Mucosa of descending colon (tissue), 3 donors: ENCODE data around the gene TTLL9. TPM values are rescaled to one million over a fixed set of nuclear protein-coding genes. Genes with fewer than 3 reads are reported as not detected.

Experiments
- ATAC-seq: fragments of 200-7000 bp; cut with Tn5 transposase; one replicate; pipeline ENCODE4 v1.9.1; 2020; ENCODE audit warnings: mild to moderate bottlenecking, moderate library complexity
- DNase-seq, 3 donors: peaks; one replicate each; pipeline ENCODE4 v3.0.0-alpha.2; 2020
- H3K36me3 ChIP-seq: fragments of 200-600 bp; one replicate; pipeline ENCODE4 v1.8.0; 2021; ENCODE audit warnings: low read depth, mild to moderate bottlenecking
- H3K4me1 ChIP-seq: fragments of 200-600 bp; one replicate; pipeline ENCODE4 v1.8.0; 2021; ENCODE audit warnings: low read depth, mild to moderate bottlenecking
- H3K4me3 ChIP-seq: fragments of 200-600 bp; one replicate; pipeline ENCODE4 v1.8.0; 2021; ENCODE audit warnings: mild to moderate bottlenecking
- H3K9me3 ChIP-seq: fragments of 200-600 bp; one replicate; pipeline ENCODE4 v1.8.0; 2021; ENCODE audit warnings: mild to moderate bottlenecking
- intact Hi-C, 2 donors: fragments of 100-400 bp; cut with DNase I in 1 of 2; cut with micrococcal nuclease in 1 of 2; formaldehyde crosslinking; loops; one replicate each; pipeline versions ENCODE4 v1.11.0 to v1.11.1; 2022; cut with DNase I, micrococcal nuclease
- total RNA-seq, 3 donors: library from RNA; stranded (reverse); fragmentation: NEBNext Ultra II Directional in 2 of 3; extraction: Animal tissue kit (Norgen Biotek cat#: 25700) in 2 of 3; gene quantifications; one replicate each; pipeline versions ENCODE4 v1.2.1 to v1.2.4, GENCODE V29; 2021 to 2023
- TF ChIP-seq, protein P1 (sequence below): fragments of 200-600 bp; IDR thresholded peaks from one replicate; pipeline ENCODE4 v1.8.0; 2022; ENCODE audit warnings: antibody characterized with exemption, mild to moderate bottlenecking
- donor health status: DM: no; HTN: no; CAD: no; lungs with moderate emphysema.
- donor health status: DM: no; HTN: no; CAD: no.
- donor health status: DM: no; HTN: yes; CAD: no.

TTLL9 gene
- total RNA-seq, 3 donors from 2014 or later = 0.25 TPM; not detected in 2

DNA sequence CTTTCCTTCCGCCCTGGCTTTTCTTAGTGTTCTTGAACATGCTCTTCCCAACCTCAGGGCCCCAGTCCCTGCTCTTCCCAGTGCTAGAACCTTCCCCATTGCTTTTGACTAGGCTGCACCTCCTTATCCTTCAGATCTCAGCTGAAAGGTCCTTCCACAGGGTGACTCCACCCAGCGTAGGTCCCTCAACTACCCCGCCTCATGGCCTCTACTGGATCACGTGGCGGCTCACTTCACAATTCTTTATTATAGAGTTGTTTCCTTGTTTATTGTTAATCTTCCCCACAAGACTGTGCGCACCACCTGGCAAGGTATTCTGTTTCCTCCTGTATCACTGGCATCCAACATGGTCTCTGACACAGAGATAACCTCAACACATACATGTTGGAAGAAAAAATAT, 31.2 kb downstream of the TTLL9 start:
- H3K9me3 ChIP-seq = no peaks in the 10 kb centered on the region
- ATAC-seq (peak; percentile 51), DNase-seq (peak in 1 of 3 donors; percentile 29)
- H3K4me3 ChIP-seq = no peak overlapping the region
- H3K36me3 ChIP-seq = no peaks in the 10 kb centered on the region
- TF ChIP-seq, protein P1, sequence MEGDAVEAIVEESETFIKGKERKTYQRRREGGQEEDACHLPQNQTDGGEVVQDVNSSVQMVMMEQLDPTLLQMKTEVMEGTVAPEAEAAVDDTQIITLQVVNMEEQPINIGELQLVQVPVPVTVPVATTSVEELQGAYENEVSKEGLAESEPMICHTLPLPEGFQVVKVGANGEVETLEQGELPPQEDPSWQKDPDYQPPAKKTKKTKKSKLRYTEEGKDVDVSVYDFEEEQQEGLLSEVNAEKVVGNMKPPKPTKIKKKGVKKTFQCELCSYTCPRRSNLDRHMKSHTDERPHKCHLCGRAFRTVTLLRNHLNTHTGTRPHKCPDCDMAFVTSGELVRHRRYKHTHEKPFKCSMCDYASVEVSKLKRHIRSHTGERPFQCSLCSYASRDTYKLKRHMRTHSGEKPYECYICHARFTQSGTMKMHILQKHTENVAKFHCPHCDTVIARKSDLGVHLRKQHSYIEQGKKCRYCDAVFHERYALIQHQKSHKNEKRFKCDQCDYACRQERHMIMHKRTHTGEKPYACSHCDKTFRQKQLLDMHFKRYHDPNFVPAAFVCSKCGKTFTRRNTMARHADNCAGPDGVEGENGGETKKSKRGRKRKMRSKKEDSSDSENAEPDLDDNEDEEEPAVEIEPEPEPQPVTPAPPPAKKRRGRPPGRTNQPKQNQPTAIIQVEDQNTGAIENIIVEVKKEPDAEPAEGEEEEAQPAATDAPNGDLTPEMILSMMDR = no peak
- intact Hi-C loops = no loop called here
- H3K4me1 ChIP-seq = no peaks in the 10 kb centered on the region

DNA sequence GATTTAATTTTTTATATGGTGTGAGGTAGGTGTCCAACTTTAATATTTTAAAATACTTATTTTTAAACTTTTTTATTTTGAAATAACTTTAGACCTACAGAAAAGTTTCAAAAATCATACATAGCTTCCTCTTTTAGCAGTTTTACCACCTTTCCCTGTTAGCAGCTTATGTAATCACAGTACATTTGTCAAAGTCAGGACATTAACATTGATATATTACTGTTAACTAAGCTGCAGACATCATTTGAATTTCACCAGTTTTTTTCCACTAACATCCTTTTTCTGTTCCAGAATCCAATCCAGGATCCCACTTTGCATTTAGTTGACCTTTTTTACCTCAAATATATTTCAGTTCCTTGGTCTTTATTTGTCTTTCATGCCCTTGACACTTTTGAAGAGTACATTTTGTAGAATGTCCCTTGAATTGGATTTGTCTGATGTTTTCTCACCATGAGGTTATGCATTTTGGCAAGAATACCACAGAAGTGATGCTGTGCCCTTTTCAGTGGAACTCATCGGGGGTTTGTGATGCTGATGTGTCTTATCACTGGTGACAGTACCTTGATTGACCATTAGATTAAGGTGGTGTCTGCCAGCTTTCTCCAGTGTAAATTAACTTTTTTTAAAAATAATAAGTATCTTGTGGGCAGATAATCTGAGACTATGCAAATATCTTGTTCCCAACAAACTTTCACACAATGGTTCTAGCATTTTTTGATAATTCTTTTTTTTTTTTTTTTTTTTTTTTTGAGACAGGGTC, 33.4 kb downstream of the TTLL9 start:
- intact Hi-C loops = no loop called here
- Histone ChIP-seq H3K9me3 (no peaks in the 10 kb centered on the region), H3K36me3 (no peaks in the 10 kb centered on the region), H3K4me3 (no peak overlapping the region), H3K4me1 (no peaks in the 10 kb centered on the region)
- DNase-seq (no peak), ATAC-seq (no peak)
- TF ChIP-seq, protein P1 = no peak

DNA sequence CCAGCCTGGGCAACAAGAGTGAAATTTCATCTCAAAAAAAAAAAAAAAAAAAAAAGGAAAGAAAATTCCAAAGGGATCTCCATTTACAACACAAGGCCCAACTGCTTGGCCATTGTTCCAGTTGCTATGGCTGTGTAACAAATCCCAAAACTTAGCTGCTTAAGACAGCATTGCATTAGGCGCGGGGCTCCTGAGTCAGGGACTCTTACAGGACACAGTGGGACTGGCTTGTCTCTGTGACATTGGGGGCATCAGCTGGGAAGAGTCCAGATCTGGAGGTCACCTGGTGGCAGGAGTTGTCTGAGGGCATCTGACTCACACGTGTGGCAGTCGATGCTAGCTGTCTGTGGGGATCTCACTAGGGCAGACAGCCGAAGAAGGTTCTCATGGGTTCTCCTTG, 35.6 kb downstream of the TTLL9 start:
- no peaks in the 10 kb centered on the region for H3K4me1 ChIP-seq
- ATAC-seq (no peak), DNase-seq (no peak)
- TF ChIP-seq, protein P1 = no peak
- no peak overlapping the region for H3K4me3 ChIP-seq
- intact Hi-C loops = no loop called here
- H3K36me3 ChIP-seq = no peaks in the 10 kb centered on the region
- no peaks in the 10 kb centered on the region for H3K9me3 ChIP-seq

DNA sequence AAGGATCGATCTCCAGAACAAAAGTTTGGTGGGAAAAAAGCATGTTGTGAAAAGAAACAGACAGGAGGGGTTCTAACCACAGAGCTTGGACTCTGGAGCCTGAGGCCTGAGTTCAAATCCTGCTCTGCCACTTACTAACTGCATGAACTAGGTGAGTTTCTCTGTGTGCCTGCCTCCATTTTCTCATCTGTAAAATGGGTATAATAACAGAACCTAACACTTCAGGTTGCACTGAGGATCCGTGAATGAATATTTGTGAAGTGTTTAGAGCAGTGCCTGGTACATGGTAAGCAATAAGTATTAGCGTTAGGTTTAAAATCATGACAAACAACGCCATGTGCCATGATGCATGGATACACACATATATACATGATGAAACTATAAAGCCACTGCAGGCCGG, 36.6 kb downstream of the TTLL9 start:
- ATAC-seq = no peak
- no peak for DNase-seq
- intact Hi-C loops = no loop called here
- no peaks in the 10 kb centered on the region for H3K9me3 ChIP-seq
- H3K4me3 ChIP-seq = no peak overlapping the region
- TF ChIP-seq, protein P1 = no peak
- H3K4me1 ChIP-seq = no peaks in the 10 kb centered on the region
- no peaks in the 10 kb centered on the region for H3K36me3 ChIP-seq

DNA sequence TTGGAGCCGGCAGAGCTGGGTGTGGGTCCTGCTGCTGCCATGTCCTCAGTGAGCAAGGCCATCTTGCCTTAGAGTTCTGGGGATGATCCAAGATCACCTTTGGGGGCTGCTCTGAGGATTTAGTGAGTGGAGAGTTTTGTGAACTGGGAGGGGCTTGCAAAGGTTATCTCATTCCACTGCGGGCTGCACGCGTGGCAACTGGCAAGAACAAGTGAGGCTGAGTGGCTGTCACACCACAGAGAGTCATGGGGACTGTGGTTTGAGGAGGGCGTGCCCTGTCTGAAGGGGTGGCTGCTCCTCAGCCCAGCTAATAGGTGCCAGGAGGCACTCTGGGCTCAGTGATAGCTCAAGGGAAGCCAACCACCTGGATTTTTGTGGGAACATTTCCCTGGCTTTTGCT, 37.6 kb downstream of the TTLL9 start:
- ATAC-seq = no peak
- TF ChIP-seq, protein P1 = no peak
- H3K4me3 ChIP-seq = no peak overlapping the region
- no peaks in the 10 kb centered on the region for H3K4me1 ChIP-seq
- H3K9me3 ChIP-seq = no peaks in the 10 kb centered on the region
- H3K36me3 ChIP-seq = no peaks in the 10 kb centered on the region
- no peak for DNase-seq
- intact Hi-C loops = no loop called here
